Measurements from ENCODE around the gene BNC2.

The BNC2 gene

GRCh38 chr9:16668734-16669295 lies 201.7 kb downstream of the BNC2 start:
- FAIRE-seq, result no peak

GRCh38 chr9:16664211-16664610 lies 206.3 kb downstream of the BNC2 start:
- FAIRE-seq, result no peak

GRCh38 chr9:16661816-16662215 lies 208.7 kb downstream of the BNC2 start:
- no peak for FAIRE-seq

- no peak for FAIRE-seq
Measured at GRCh38 chr9:16659096-16659495, 211.4 kb downstream of the BNC2 start.

- FAIRE-seq, result no peak
Measured at GRCh38 chr9:16656432-16657169, 213.9 kb downstream of the BNC2 start.

- FAIRE-seq, result no peak
Measured at GRCh38 chr9:16654596-16655126, 215.8 kb downstream of the BNC2 start.

GRCh38 chr9:16653491-16654399 lies 216.7 kb downstream of the BNC2 start:
- FAIRE-seq, result no peak

- FAIRE-seq, result no peak
Measured at GRCh38 chr9:16652582-16652981, 217.9 kb downstream of the BNC2 start.

- no peak for FAIRE-seq
Measured at GRCh38 chr9:16651446-16651964, 219.0 kb downstream of the BNC2 start.

- no peak for FAIRE-seq
Measured at GRCh38 chr9:16645970-16646369, 224.5 kb downstream of the BNC2 start.

- FAIRE-seq, result no peak
Measured at GRCh38 chr9:16642421-16643109, 227.9 kb downstream of the BNC2 start.

- no peak for FAIRE-seq
Measured at GRCh38 chr9:16640649-16641048, 229.8 kb downstream of the BNC2 start.

- no peak for FAIRE-seq
Measured at GRCh38 chr9:16639644-16640043, 230.8 kb downstream of the BNC2 start.

- no peak for FAIRE-seq
Measured at GRCh38 chr9:16637911-16638310, 232.6 kb downstream of the BNC2 start.

GRCh38 chr9:16637218-16637617 lies 233.3 kb downstream of the BNC2 start:
- FAIRE-seq, result no peak

- FAIRE-seq, result no peak
Measured at GRCh38 chr9:16633794-16634193, 236.7 kb downstream of the BNC2 start.

GRCh38 chr9:16628413-16628812 lies 242.1 kb downstream of the BNC2 start:
- no peak for FAIRE-seq

- no peak for FAIRE-seq
Measured at GRCh38 chr9:16627967-16628366, 242.5 kb downstream of the BNC2 start.

- FAIRE-seq, result no peak
Measured at GRCh38 chr9:16627521-16627920, 242.9 kb downstream of the BNC2 start.

- FAIRE-seq, result no peak
Measured at GRCh38 chr9:16626577-16627130, 243.8 kb downstream of the BNC2 start.

GRCh38 chr9:16625811-16626210 lies 244.7 kb downstream of the BNC2 start:
- FAIRE-seq, result no peak

GRCh38 chr9:16625161-16625631 lies 245.3 kb downstream of the BNC2 start:
- FAIRE-seq, result no peak

All from A204.1 (cell line).